SU-DHL-6 (cell line): ENCODE results near the gene SFSWAP.

ENCODE experiments used
- H2AFZ ChIP-seq: fragments of 200-600 bp; sonication (generic); 2 replicates; pipeline ENCODE4 v1.6.1; 2014; ENCODE audit warnings: low read depth, mild to moderate bottlenecking, moderate library complexity, mixed read lengths, antibody characterized with exemption, low read length; ENCODE audit not compliant: severe bottlenecking
- H3F3A ChIP-seq: fragments of 200-600 bp; shearing (Covaris generic); 2 replicates; pipeline ENCODE4 v1.6.0; 2016; ENCODE audit warnings: antibody characterized with exemption, mild to moderate bottlenecking; ENCODE audit not compliant: insufficient read depth
- H3K27ac ChIP-seq: fragments of 200-600 bp; sonication (generic); 2 replicates; pipeline ENCODE4 v1.5.1; 2016; ENCODE audit warnings: low read depth, mild to moderate bottlenecking, low read length, moderate library complexity, mixed read lengths
- H3K27me3 ChIP-seq: fragments of 200-600 bp; sonication (generic), shearing (Covaris generic); 2 replicates; pipeline ENCODE4 v1.6.0; 2014; ENCODE audit warnings: mild to moderate bottlenecking, low read length
- H3K36me3 ChIP-seq: fragments of 200-600 bp; sonication (generic); 2 replicates; pipeline ENCODE4 v1.6.1; 2014; ENCODE audit warnings: mild to moderate bottlenecking, low read length, mixed read lengths
- H3K4me2 ChIP-seq: fragments of 300-600, 200-600 bp; shearing (Covaris generic), sonication (generic); 2 replicates; pipeline ENCODE4 v1.6.0; 2014; ENCODE audit warnings: low read length, low read depth, mild to moderate bottlenecking; ENCODE audit not compliant: poor library complexity, severe bottlenecking
- H3K4me3 ChIP-seq: fragments of 200-600 bp; sonication (generic); 2 replicates; pipeline ENCODE4 v1.5.1; 2014; ENCODE audit warnings: antibody characterized with exemption, low read length, mild to moderate bottlenecking, mixed read lengths; ENCODE audit not compliant: insufficient read depth, poor library complexity, severe bottlenecking
- H3K79me2 ChIP-seq: fragments of 200-600 bp; sonication (generic); 2 replicates; pipeline ENCODE4 v1.6.1; 2014; ENCODE audit warnings: mild to moderate bottlenecking, low read length, moderate library complexity; ENCODE audit not compliant: insufficient read depth
- H3K9ac ChIP-seq: fragments of 200-600 bp; sonication (generic); 2 replicates; pipeline ENCODE4 v1.7.0; 2014; ENCODE audit warnings: mild to moderate bottlenecking, low read length
- H3K9me2 ChIP-seq: fragments of 200-600 bp; sonication (generic); replicated peaks from 2 replicates; pipeline ENCODE4 v1.6.1; 2014; ENCODE audit warnings: low read length; ENCODE audit not compliant: insufficient read depth
- H3K9me3 ChIP-seq: fragments of 200-600 bp; sonication (generic); 2 replicates; pipeline ENCODE4 v1.6.1; 2014; ENCODE audit warnings: low read length, mixed read lengths; ENCODE audit not compliant: insufficient read depth
- H4K20me1 ChIP-seq: fragments of 200-600 bp; sonication (generic); 2 replicates; pipeline ENCODE4 v1.6.1; 2014; ENCODE audit warnings: low read depth, mild to moderate bottlenecking, antibody characterized with exemption, low read length, moderate library complexity, mixed read lengths
- CTCF ChIP-seq: fragments of 200-600 bp; sonication (generic); IDR thresholded peaks from one replicate; pipeline ENCODE4 v1.5.1; 2017; ENCODE audit warnings: antibody characterized with exemption, mild to moderate bottlenecking, low read length, moderate library complexity; ENCODE audit not compliant: insufficient read depth, poor library complexity, severe bottlenecking
- EZH2phosphoT487 ChIP-seq: fragments of 200-600 bp; sonication (generic), shearing (Covaris generic); conservative IDR thresholded peaks from 2 replicates; pipeline ENCODE4 v1.6.1; 2018; ENCODE audit warnings: mild to moderate bottlenecking, antibody characterized with exemption, low read length, moderate library complexity, mixed read lengths

SFSWAP gene

DNA sequence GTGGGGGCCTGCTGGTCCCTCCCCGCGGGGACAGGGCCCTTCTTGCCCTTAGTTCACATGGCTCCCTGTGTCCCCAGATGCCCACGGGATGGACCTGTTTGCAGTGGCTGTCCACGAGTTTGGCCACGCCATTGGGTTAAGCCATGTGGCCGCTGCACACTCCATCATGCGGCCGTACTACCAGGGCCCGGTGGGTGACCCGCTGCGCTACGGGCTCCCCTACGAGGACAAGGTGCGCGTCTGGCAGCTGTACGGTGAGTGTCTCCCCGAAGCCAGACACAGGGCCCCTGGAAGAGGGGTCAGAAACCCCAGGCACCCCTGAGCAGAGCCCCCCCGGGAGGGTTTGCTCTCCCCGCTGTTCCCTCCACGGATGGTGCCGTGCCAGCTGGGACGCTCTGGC lies 130.7 kb downstream of the SFSWAP start:
- H3K9ac ChIP-seq = no peak overlapping the region
- no peaks in the 10 kb centered on the region for H3K79me2 ChIP-seq
- H3K36me3 ChIP-seq = no peaks in the 10 kb centered on the region
- no peak overlapping the region for H3K27ac ChIP-seq
- no peaks in the 10 kb centered on the region for H3K9me2 ChIP-seq
- TF ChIP-seq CTCF (no peak), EZH2phosphoT487 (no peak)
- H2AFZ ChIP-seq = no peak overlapping the region
- no peaks in the 10 kb centered on the region for H3F3A ChIP-seq
- H4K20me1 ChIP-seq = no peaks in the 10 kb centered on the region
- no peaks in the 10 kb centered on the region for H3K9me3 ChIP-seq
- no peak overlapping the region for H3K4me2 ChIP-seq
- no peak overlapping the region for H3K4me3 ChIP-seq
- H3K27me3 ChIP-seq = no peaks in the 10 kb centered on the region

GRCh38 chr12:131842169-131842568 lies 131.3 kb downstream of the SFSWAP start:
- no peak overlapping the region for H3K27ac ChIP-seq
- no peaks in the 10 kb centered on the region for H3K79me2 ChIP-seq
- no peak for TF ChIP-seq EZH2phosphoT487
- no peak for TF ChIP-seq CTCF
- H3K9ac ChIP-seq = no peak overlapping the region
- no peak overlapping the region for H3K4me3 ChIP-seq
- no peak overlapping the region for H3K4me2 ChIP-seq
- no peaks in the 10 kb centered on the region for H4K20me1 ChIP-seq
- H3K27me3 ChIP-seq = no peaks in the 10 kb centered on the region
- no peak overlapping the region for H2AFZ ChIP-seq
- H3K9me2 ChIP-seq = no peaks in the 10 kb centered on the region
- H3K9me3 ChIP-seq = no peaks in the 10 kb centered on the region
- H3F3A ChIP-seq = no peaks in the 10 kb centered on the region
- H3K36me3 ChIP-seq = no peaks in the 10 kb centered on the region

- no peak overlapping the region for H3K4me2 ChIP-seq
- no peak for TF ChIP-seq EZH2phosphoT487
- TF ChIP-seq CTCF = no peak
- no peak overlapping the region for H2AFZ ChIP-seq
- no peaks in the 10 kb centered on the region for H3F3A ChIP-seq
- H3K27me3 ChIP-seq = no peaks in the 10 kb centered on the region
- no peaks in the 10 kb centered on the region for H3K9me2 ChIP-seq
- no peaks in the 10 kb centered on the region for H3K79me2 ChIP-seq
- H3K9me3 ChIP-seq = no peaks in the 10 kb centered on the region
- H3K4me3 ChIP-seq = no peak overlapping the region
- no peaks in the 10 kb centered on the region for H3K36me3 ChIP-seq
- H4K20me1 ChIP-seq = no peaks in the 10 kb centered on the region
- no peak overlapping the region for H3K27ac ChIP-seq
- H3K9ac ChIP-seq = no peak overlapping the region
Observed at GRCh38 chr12:131843527-131843926, 132.6 kb downstream of the SFSWAP start.

GRCh38 chr12:131844140-131844539 lies 133.2 kb downstream of the SFSWAP start:
- Histone ChIP-seq H3K9me3 (no peaks in the 10 kb centered on the region), H3K27ac (no peak overlapping the region), H3K9me2 (no peaks in the 10 kb centered on the region), H3K36me3 (no peaks in the 10 kb centered on the region), H3F3A (no peaks in the 10 kb centered on the region), H3K79me2 (no peaks in the 10 kb centered on the region), H4K20me1 (no peaks in the 10 kb centered on the region), H3K27me3 (no peaks in the 10 kb centered on the region), H2AFZ (no peak overlapping the region), H3K9ac (no peak overlapping the region), H3K4me3 (no peak overlapping the region), H3K4me2 (no peak overlapping the region)
- TF ChIP-seq EZH2phosphoT487 = no peak
- no peak for TF ChIP-seq CTCF
